PC-9 (cell line): ENCODE measurements around the gene MED13L. TPM values are rescaled to one million over a fixed set of nuclear protein-coding genes. Genes with fewer than 3 reads are reported as not detected.

Source experiments
- BruUV-seq: library from RNA; stranded (reverse); fragments of 400-500 nt; replicated peaks from 2 replicates; lab custom pipeline; 2021; lab: Mats Ljungman, UMichigan
- CTCF ChIA-PET: fragments of 300-600 bp; sonication (Branson Sonifier 250); formaldehyde crosslinking; loops from one replicate; lab custom pipeline; 2022; ENCODE audit warnings: antibody characterized with exemption; lab: Charles Lee
- POLR2A ChIA-PET: fragments of 300-600 bp; sonication (Branson Sonifier 250); formaldehyde crosslinking; loops from one replicate; lab custom pipeline; 2022; ENCODE audit warnings: antibody characterized with exemption; ENCODE audit not compliant: unreplicated experiment; lab: Charles Lee
- DNase-seq, 2 experiments: peaks; one replicate each; pipeline versions ENCODE4 v3.0.0 to v3.0.0-alpha.2; 2015 to 2022; ENCODE audit warnings: mixed read lengths in 1 of 2
- H2AFZ ChIP-seq: fragments of 200-600 bp; sonication (generic); 2 replicates; pipeline ENCODE4 v1.8.1; 2017; ENCODE audit warnings: antibody characterized with exemption
- H3F3A ChIP-seq: fragments of 200-600 bp; sonication (generic); 2 replicates; pipeline ENCODE4 v1.8.1; 2017; ENCODE audit warnings: antibody characterized with exemption, mild to moderate bottlenecking, low read depth; ENCODE audit not compliant: insufficient read depth
- H3K27ac ChIP-seq: fragments of 200-600 bp; sonication (generic); 2 replicates; pipeline ENCODE4 v1.6.1; 2016; ENCODE audit warnings: mixed run types
- H3K27me3 ChIP-seq: fragments of 200-600 bp; sonication (generic); 2 replicates; pipeline ENCODE4 v1.6.1; 2016; ENCODE audit warnings: low read depth, mixed run types; ENCODE audit not compliant: insufficient read depth
- H3K36me3 ChIP-seq: fragments of 200-600 bp; sonication (generic); 2 replicates; pipeline ENCODE4 v1.6.1; 2016; ENCODE audit warnings: low read depth, mixed run types
- H3K4me1 ChIP-seq: fragments of 200-600 bp; sonication (generic); replicated peaks from 2 replicates; pipeline ENCODE4 v1.6.1; 2016; ENCODE audit warnings: mixed run types; ENCODE audit not compliant: insufficient read depth
- H3K4me2 ChIP-seq: fragments of 200-600 bp; sonication (generic); 2 replicates; pipeline ENCODE4 v1.6.1; 2017; ENCODE audit warnings: mixed run types
- H3K4me3 ChIP-seq: fragments of 200-600 bp; sonication (generic); 2 replicates; pipeline ENCODE4 v1.6.1; 2016; ENCODE audit warnings: mixed run types
- H3K79me2 ChIP-seq: fragments of 200-600 bp; sonication (generic); 2 replicates; pipeline ENCODE4 v1.6.1; 2017; ENCODE audit warnings: low read depth, mixed run types
- H3K9me2 ChIP-seq: fragments of 200-600 bp; sonication (generic); 2 replicates; pipeline ENCODE4 v1.8.1; 2017; ENCODE audit warnings: mild to moderate bottlenecking; ENCODE audit not compliant: insufficient read depth
- H3K9me3 ChIP-seq: fragments of 200-600 bp; sonication (generic); 2 replicates; pipeline ENCODE4 v1.8.1; 2016; ENCODE audit warnings: low read depth; ENCODE audit not compliant: insufficient read depth
- H4K20me1 ChIP-seq: fragments of 200-600 bp; sonication (generic); 2 replicates; pipeline ENCODE4 v1.8.1; 2017; ENCODE audit not compliant: insufficient read depth
- CTCF ChIP-seq: fragments of 200-600 bp; sonication (generic); conservative IDR thresholded peaks from 2 replicates; pipeline ENCODE4 v1.6.1; 2017; ENCODE audit warnings: mixed run types, antibody characterized with exemption, mild to moderate bottlenecking, moderate library complexity
- EZH2 ChIP-seq: fragments of 200-600 bp; sonication (generic); IDR thresholded peaks from 2 replicates; pipeline ENCODE4 v1.8.0; 2017; ENCODE audit warnings: antibody characterized with exemption, low read depth
- intact Hi-C: fragments of 100-400 bp; cut with micrococcal nuclease; formaldehyde crosslinking; loops from one replicate; pipeline ENCODE4 v1.10.0; 2022; ENCODE audit not compliant: unreplicated experiment
- total RNA-seq: library from RNA; stranded (reverse); gene quantifications from 2 replicates; pipeline ENCODE4 v1.2.3, GENCODE V29; 2021

Gene MED13L
- total RNA-seq, 1 experiment from 2014 or later: 89.5 TPM

- no peaks in the 10 kb centered on the region for H3K9me2 ChIP-seq
- peaks cover 7% of the 10 kb centered on the region; the same call in 1 of the 2 replicates for H3K4me1 ChIP-seq
- no TSS peak for BruUV-seq
- H3K4me3 ChIP-seq: no peak overlapping the region
- intact Hi-C loops: no loop called here
- no peak for DNase-seq
- H3F3A ChIP-seq: no peaks in the 10 kb centered on the region
- H3K9me3 ChIP-seq: no peaks in the 10 kb centered on the region
- POLR2A ChIA-PET: no interaction called here
- H3K36me3 ChIP-seq: no peaks in the 10 kb centered on the region
- H3K27me3 ChIP-seq: no peaks in the 10 kb centered on the region
- no peak overlapping the region for H2AFZ ChIP-seq
- no peaks in the 10 kb centered on the region for H3K79me2 ChIP-seq
- H4K20me1 ChIP-seq: no peaks in the 10 kb centered on the region
- no peak overlapping the region for H3K4me2 ChIP-seq
- CTCF ChIA-PET: no interaction called here
- TF ChIP-seq CTCF (no peak), EZH2 (no peak)
- H3K27ac ChIP-seq: no peak overlapping the region
These were observed 42.6 kb upstream of the MED13L start for GRCh38 chr12:116319898-116320621.

- Histone ChIP-seq H3K27me3 (no peaks in the 10 kb centered on the region), H3K9me3 (no peaks in the 10 kb centered on the region), H2AFZ (no peak overlapping the region), H3K27ac (no peak overlapping the region), H3K36me3 (no peaks in the 10 kb centered on the region), H3K4me2 (no peak overlapping the region), H3K4me1 (peaks cover 7% of the 10 kb centered on the region; the same call in 1 of the 2 replicates), H4K20me1 (no peaks in the 10 kb centered on the region), H3K79me2 (no peaks in the 10 kb centered on the region), H3F3A (no peaks in the 10 kb centered on the region), H3K9me2 (no peaks in the 10 kb centered on the region), H3K4me3 (no peak overlapping the region)
- no peak for DNase-seq
- BruUV-seq: no TSS peak
- intact Hi-C loops: no loop called here
- TF ChIP-seq EZH2 (no peak), CTCF (no peak)
- ChIA-PET POLR2A (no interaction called here), CTCF (no interaction called here)
These were observed 41.9 kb upstream of the MED13L start for GRCh38 chr12:116319233-116319897.

GRCh38 chr12:116318576-116319232 lies 41.2 kb upstream of the MED13L start:
- Histone ChIP-seq H3K27me3 (no peaks in the 10 kb centered on the region), H3F3A (no peaks in the 10 kb centered on the region), H3K4me3 (no peak overlapping the region), H3K27ac (no peak overlapping the region), H3K4me2 (no peak overlapping the region), H3K4me1 (peaks cover 7% of the 10 kb centered on the region; the same call in 1 of the 2 replicates), H3K36me3 (no peaks in the 10 kb centered on the region), H2AFZ (no peak overlapping the region), H3K9me2 (no peaks in the 10 kb centered on the region), H3K9me3 (no peaks in the 10 kb centered on the region), H3K79me2 (no peaks in the 10 kb centered on the region), H4K20me1 (no peaks in the 10 kb centered on the region)
- TF ChIP-seq CTCF (no peak), EZH2 (no peak)
- BruUV-seq: no TSS peak
- no peak for DNase-seq
- POLR2A ChIA-PET: interaction anchor here (0.6 kb wide), 1 partner anchor 662 kb away, joined by 3 read pairs; no protein-coding TSS in a partner anchor
- intact Hi-C loops: no loop called here
- CTCF ChIA-PET: no interaction called here
